HEK293 (cell line): ENCODE measurements around the gene RBMS3.
"Not testable (repeated sequence)": the region's sequence is repeated elsewhere in the genome, so short reads cannot be mapped to it uniquely, and the experiment has no call there.

Experiments
- CTCF ChIA-PET: fragments of 350-600 bp; formaldehyde crosslinking; extraction: SDS; loops from one replicate; lab custom pipeline; 2021; ENCODE audit warnings: antibody characterized with exemption; lab: Yijun Ruan, JAX
- POLR2A ChIA-PET: fragments of 300-600 bp; formaldehyde crosslinking; extraction: SDS; loops from one replicate; lab custom pipeline; 2020; ENCODE audit warnings: antibody characterized with exemption, inconsistent platforms; lab: Yijun Ruan, JAX
- H3K27ac ChIP-seq: fragments of 200-500 bp; sonication (Bioruptor generic); 2 replicates; pipeline ENCODE4 v1.5.1; 2014; ENCODE audit warnings: low read depth, low read length, control low read depth, inconsistent platforms; ENCODE audit errors: extremely low read depth
- H3K36me3 ChIP-seq, 2 experiments: fragments of 200-500 bp in 1 of 2; sonication (Bioruptor generic) in 1 of 2; 1 replicate in 1 of 2; 2 replicates in 1 of 2; pipeline ENCODE4 v1.5.1; 2014 to 2017; ENCODE audit warnings: inconsistent platforms in 2 of 2, low read length in 2 of 2; ENCODE audit not compliant: control insufficient read depth in 2 of 2, insufficient read depth in 1 of 2
- H3K4me1 ChIP-seq: fragments of 200-500 bp; sonication (Bioruptor generic); 2 replicates; pipeline ENCODE4 v1.5.1; 2014; ENCODE audit warnings: mild to moderate bottlenecking, low read length, inconsistent platforms; ENCODE audit not compliant: control insufficient read depth, insufficient read depth
- H3K4me3 ChIP-seq: 2 replicates; pipeline ENCODE4 v1.5.1; 2011; ENCODE audit warnings: low read depth, mild to moderate bottlenecking, control low read depth, low read length, moderate library complexity
- H3K9me3 ChIP-seq: fragments of 200-500 bp; sonication (Bioruptor generic); 2 replicates; pipeline ENCODE4 v1.5.1; 2014; ENCODE audit warnings: low read depth, low read length, inconsistent platforms; ENCODE audit not compliant: control insufficient read depth, insufficient read depth
- HOXD13 ChIP-seq: sonication (generic); formaldehyde crosslinking; IDR thresholded peaks from 2 replicates; pipeline ENCODE4 v1.8.0; 2022; ENCODE audit warnings: missing genetic modification reagents, borderline replicate concordance
- KLF1 ChIP-seq: fragments of 450-650 bp; formaldehyde crosslinking; IDR thresholded peaks from 2 replicates; pipeline ENCODE4 v1.5.1; 2016; ENCODE audit warnings: missing biosample characterization, missing genetic modification characterization
- OVOL3 ChIP-seq: fragments of 450-650 bp; formaldehyde crosslinking; IDR thresholded peaks from 2 replicates; pipeline ENCODE4 v1.5.1; 2016; ENCODE audit warnings: missing biosample characterization, missing genetic modification characterization
- TCF7L2 ChIP-seq: IDR thresholded peaks from 2 replicates; pipeline ENCODE4 v1.6.1; 2011; ENCODE audit warnings: low read depth, mild to moderate bottlenecking, inconsistent platforms, low read length, moderate library complexity, borderline replicate concordance
- ZBTB48 ChIP-seq: fragments of 450-650 bp; formaldehyde crosslinking; IDR thresholded peaks from 2 replicates; pipeline ENCODE4 v1.5.1; 2016; ENCODE audit warnings: missing biosample characterization, missing genetic modification characterization
- ZBTB8A ChIP-seq: fragments of 450-650 bp; formaldehyde crosslinking; IDR thresholded peaks from 2 replicates; pipeline ENCODE4 v1.5.1; 2016; ENCODE audit warnings: missing biosample characterization, missing genetic modification characterization
- ZNF114 ChIP-seq: fragments of 450-650 bp; formaldehyde crosslinking; IDR thresholded peaks from 2 replicates; pipeline ENCODE4 v1.5.0; 2017; ENCODE audit warnings: missing biosample characterization, missing genetic modification characterization
- ZNF138 ChIP-seq: fragments of 450-650 bp; formaldehyde crosslinking; IDR thresholded peaks from 2 replicates; pipeline ENCODE4 v1.5.1; 2016; ENCODE audit warnings: missing biosample characterization, missing genetic modification characterization, borderline replicate concordance
- ZNF266 ChIP-seq: fragments of 450-650 bp; formaldehyde crosslinking; IDR thresholded peaks from 2 replicates; pipeline ENCODE4 v1.5.1; 2016; ENCODE audit warnings: missing biosample characterization, missing genetic modification characterization, low read depth
- ZNF350 ChIP-seq: fragments of 450-650 bp; formaldehyde crosslinking; IDR thresholded peaks from 2 replicates; pipeline ENCODE4 v1.5.0; 2017; ENCODE audit warnings: missing biosample characterization, mild to moderate bottlenecking, missing genetic modification characterization
- ZNF404 ChIP-seq: fragments of 450-650 bp; formaldehyde crosslinking; IDR thresholded peaks from 2 replicates; pipeline ENCODE4 v1.5.1; 2017; ENCODE audit warnings: missing biosample characterization, missing genetic modification characterization
- ZNF423 ChIP-seq: fragments of 450-650 bp; formaldehyde crosslinking; IDR thresholded peaks from 2 replicates; pipeline ENCODE4 v1.5.1; 2016; ENCODE audit warnings: missing biosample characterization, missing genetic modification characterization
- ZNF514 ChIP-seq: fragments of 450-650 bp; formaldehyde crosslinking; IDR thresholded peaks from 2 replicates; pipeline ENCODE4 v1.5.1; 2016; ENCODE audit warnings: missing biosample characterization, missing genetic modification characterization
- ZNF521 ChIP-seq: fragments of 450-650 bp; formaldehyde crosslinking; IDR thresholded peaks from 2 replicates; pipeline ENCODE4 v1.5.1; 2017; ENCODE audit warnings: missing biosample characterization, mild to moderate bottlenecking, missing genetic modification characterization
- ZNF530 ChIP-seq: fragments of 450-650 bp; formaldehyde crosslinking; IDR thresholded peaks from 2 replicates; pipeline ENCODE4 v1.5.1; 2016; ENCODE audit warnings: low read depth, missing biosample characterization, missing genetic modification characterization
- ZNF544 ChIP-seq: fragments of 450-650 bp; formaldehyde crosslinking; IDR thresholded peaks from 2 replicates; pipeline ENCODE4 v1.5.0; 2017; ENCODE audit warnings: missing biosample characterization, missing genetic modification characterization
- ZNF571 ChIP-seq: fragments of 450-650 bp; formaldehyde crosslinking; IDR thresholded peaks from 2 replicates; pipeline ENCODE4 v1.5.0; 2017; ENCODE audit warnings: missing biosample characterization, missing genetic modification characterization
- ZNF596 ChIP-seq: fragments of 450-650 bp; IDR thresholded peaks from 2 replicates; pipeline ENCODE4 v1.5.0; 2018; ENCODE audit warnings: missing biosample characterization, mild to moderate bottlenecking, missing genetic modification characterization, moderate library complexity
- ZNF626 ChIP-seq: fragments of 450-650 bp; sonication (Bioruptor Pico); formaldehyde crosslinking; IDR thresholded peaks from 2 replicates; pipeline ENCODE4 v1.5.1; 2018; ENCODE audit warnings: missing biosample characterization, missing genetic modification characterization, inconsistent platforms
- ZNF660 ChIP-seq: fragments of 450-650 bp; IDR thresholded peaks from 2 replicates; pipeline ENCODE4 v1.5.1; 2018; ENCODE audit warnings: missing biosample characterization, mild to moderate bottlenecking, missing genetic modification characterization
- ZNF701 ChIP-seq: fragments of 450-650 bp; formaldehyde crosslinking; IDR thresholded peaks from 2 replicates; pipeline ENCODE4 v1.5.1; 2016; ENCODE audit warnings: missing biosample characterization, missing genetic modification characterization
- TF ChIP-seq, protein P1 (sequence below): fragments of 450-650 bp; formaldehyde crosslinking; IDR thresholded peaks from 2 replicates; pipeline ENCODE4 v1.5.1; 2016; ENCODE audit warnings: missing biosample characterization, missing genetic modification characterization
- TF ChIP-seq, protein P2 (sequence below): fragments of 450-650 bp; formaldehyde crosslinking; IDR thresholded peaks from 2 replicates; pipeline ENCODE4 v1.5.1; 2016; ENCODE audit warnings: missing biosample characterization, missing genetic modification characterization
- TF ChIP-seq, protein P3 (sequence below): fragments of 450-650 bp; formaldehyde crosslinking; IDR thresholded peaks from 2 replicates; pipeline ENCODE4 v1.5.1; 2017; ENCODE audit warnings: missing biosample characterization, missing genetic modification characterization
- TF ChIP-seq, protein P4 (sequence below): fragments of 450-650 bp; formaldehyde crosslinking; IDR thresholded peaks from 2 replicates; pipeline ENCODE4 v1.5.1; 2016; ENCODE audit warnings: missing biosample characterization, missing genetic modification characterization

RBMS3 gene

DNA sequence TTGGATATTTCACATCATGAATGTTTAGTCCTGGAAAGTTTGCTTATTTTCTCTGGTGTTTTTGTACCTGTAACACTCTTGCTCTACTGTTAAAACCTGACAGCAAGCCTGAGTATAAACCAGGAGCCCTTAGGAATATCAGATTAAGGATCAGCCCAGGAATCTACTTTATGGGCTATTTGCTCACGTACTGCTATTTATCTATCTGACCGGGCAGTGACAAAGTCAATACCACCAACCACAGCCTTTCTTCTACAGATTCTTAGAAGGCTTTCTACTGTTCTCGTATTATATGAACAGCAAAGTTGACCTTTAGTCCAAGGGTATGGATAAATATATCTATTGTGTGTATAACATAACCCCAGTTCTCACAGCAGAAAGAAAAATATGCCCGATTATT is 521.2 kb downstream of the RBMS3 start:
- no peaks in the 10 kb centered on the region for H3K36me3 ChIP-seq
- H3K4me3 ChIP-seq: no peak overlapping the region
- no peaks in the 10 kb centered on the region for H3K9me3 ChIP-seq
- no peaks in the 10 kb centered on the region for H3K4me1 ChIP-seq
- POLR2A ChIA-PET: no interaction called here
- CTCF ChIA-PET: no interaction called here
- no peak overlapping the region for H3K27ac ChIP-seq
- no peak for TF ChIP-seq ZNF266 (tag by site-specific recombination)
- no peak for TF ChIP-seq ZNF521 (tag by site-specific recombination)
- TF ChIP-seq, protein P1, sequence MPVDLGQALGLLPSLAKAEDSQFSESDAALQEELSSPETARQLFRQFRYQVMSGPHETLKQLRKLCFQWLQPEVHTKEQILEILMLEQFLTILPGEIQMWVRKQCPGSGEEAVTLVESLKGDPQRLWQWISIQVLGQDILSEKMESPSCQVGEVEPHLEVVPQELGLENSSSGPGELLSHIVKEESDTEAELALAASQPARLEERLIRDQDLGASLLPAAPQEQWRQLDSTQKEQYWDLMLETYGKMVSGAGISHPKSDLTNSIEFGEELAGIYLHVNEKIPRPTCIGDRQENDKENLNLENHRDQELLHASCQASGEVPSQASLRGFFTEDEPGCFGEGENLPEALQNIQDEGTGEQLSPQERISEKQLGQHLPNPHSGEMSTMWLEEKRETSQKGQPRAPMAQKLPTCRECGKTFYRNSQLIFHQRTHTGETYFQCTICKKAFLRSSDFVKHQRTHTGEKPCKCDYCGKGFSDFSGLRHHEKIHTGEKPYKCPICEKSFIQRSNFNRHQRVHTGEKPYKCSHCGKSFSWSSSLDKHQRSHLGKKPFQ: no peak
- no peak for TF ChIP-seq ZNF544 (tag by site-specific recombination)
- no peak for TF ChIP-seq ZNF571 (tag by site-specific recombination)
- no peak for TF ChIP-seq ZNF530 (tag by site-specific recombination)
- TF ChIP-seq ZNF514 (tag by site-specific recombination): no peak
- no peak for TF ChIP-seq ZNF350 (tag by site-specific recombination)
- TF ChIP-seq, protein P2, sequence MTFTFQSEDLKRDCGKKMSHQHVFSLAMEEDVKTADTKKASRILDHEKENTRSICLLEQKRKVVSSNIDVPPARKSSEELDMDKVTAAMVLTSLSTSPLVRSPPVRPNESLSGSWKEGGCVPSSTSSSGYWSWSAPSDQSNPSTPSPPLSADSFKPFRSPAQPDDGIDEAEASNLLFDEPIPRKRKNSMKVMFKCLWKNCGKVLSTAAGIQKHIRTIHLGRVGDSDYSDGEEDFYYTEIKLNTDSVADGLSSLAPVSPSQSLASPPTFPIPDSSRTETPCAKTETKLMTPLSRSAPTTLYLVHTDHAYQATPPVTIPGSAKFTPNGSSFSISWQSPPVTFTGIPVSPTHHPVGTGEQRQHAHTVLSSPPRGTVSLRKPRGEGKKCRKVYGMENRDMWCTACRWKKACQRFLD (tag by site-specific recombination): no peak
- no peak for TF ChIP-seq ZNF404 (tag by site-specific recombination)
- no peak for TF ChIP-seq ZNF596 (tag by site-specific recombination)
- TF ChIP-seq ZBTB8A (tag by site-specific recombination): no peak
- TF ChIP-seq ZNF701 (tag by site-specific recombination): no peak

DNA sequence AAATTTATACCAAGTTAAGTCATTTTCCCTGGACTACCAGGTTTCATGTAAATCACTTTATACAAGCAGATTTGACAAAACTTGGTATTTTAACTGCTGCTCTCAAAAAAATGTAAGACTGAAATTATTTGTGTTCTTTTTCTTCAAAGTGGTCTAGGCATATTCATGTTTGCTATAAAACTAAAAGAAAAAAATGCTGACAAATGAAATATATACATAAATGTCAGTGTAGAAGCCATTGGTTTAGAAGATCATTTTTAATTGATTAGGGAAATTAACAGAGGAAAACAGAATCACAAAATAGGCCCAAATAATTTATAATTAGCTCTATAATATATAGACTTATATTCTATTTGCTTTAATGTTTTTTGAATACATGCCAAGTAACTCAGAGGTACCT is 523.2 kb downstream of the RBMS3 start:
- Histone ChIP-seq H3K36me3 (no peaks in the 10 kb centered on the region), H3K27ac (no peak overlapping the region), H3K4me1 (no peaks in the 10 kb centered on the region), H3K4me3 (no peak overlapping the region), H3K9me3 (no peaks in the 10 kb centered on the region)
- TF ChIP-seq TCF7L2: no peak
- no peak for TF ChIP-seq ZNF138 (tag by site-specific recombination)
- no peak for TF ChIP-seq OVOL3
- no peak for TF ChIP-seq ZNF423 (tag by site-specific recombination)
- TF ChIP-seq, protein P3, sequence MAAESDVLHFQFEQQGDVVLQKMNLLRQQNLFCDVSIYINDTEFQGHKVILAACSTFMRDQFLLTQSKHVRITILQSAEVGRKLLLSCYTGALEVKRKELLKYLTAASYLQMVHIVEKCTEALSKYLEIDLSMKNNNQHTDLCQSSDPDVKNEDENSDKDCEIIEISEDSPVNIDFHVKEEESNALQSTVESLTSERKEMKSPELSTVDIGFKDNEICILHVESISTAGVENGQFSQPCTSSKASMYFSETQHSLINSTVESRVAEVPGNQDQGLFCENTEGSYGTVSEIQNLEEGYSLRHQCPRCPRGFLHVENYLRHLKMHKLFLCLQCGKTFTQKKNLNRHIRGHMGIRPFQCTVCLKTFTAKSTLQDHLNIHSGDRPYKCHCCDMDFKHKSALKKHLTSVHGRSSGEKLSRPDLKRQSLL (tag by site-specific recombination): no peak
- TF ChIP-seq ZBTB48 (tag by site-specific recombination): no peak
- TF ChIP-seq ZNF114 (tag by site-specific recombination): no peak
- no peak for TF ChIP-seq ZNF626
- TF ChIP-seq ZNF660 (tag by site-specific recombination): no peak
- ChIA-PET POLR2A (no interaction called here), CTCF (no interaction called here)

DNA sequence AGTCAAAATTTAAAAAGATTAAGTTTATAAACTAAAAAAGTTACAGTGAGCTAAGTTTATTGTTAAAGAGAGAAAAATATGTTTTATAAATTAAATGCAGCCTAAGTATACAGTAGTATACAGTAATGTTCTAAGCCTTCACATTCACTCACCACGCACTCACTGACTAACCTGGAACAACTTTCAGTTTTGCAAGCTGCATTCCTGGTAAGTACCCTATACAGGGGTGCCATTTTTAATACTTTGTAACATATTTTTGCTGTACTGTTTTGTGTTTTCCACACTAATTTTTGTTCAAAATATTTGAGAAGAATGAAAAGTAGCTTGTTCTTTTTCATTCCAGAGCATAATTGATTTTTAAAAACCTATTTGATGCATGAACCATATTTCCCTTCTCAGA is 524.9 kb downstream of the RBMS3 start:
- Histone ChIP-seq H3K36me3 (no peaks in the 10 kb centered on the region), H3K4me3 (no peak overlapping the region), H3K4me1 (no peaks in the 10 kb centered on the region), H3K27ac (no peak overlapping the region), H3K9me3 (no peaks in the 10 kb centered on the region)
- ChIA-PET CTCF (interaction anchor here (0.6 kb wide), 1 partner anchor 220 kb away, joined by 3 read pairs; no protein-coding TSS in a partner anchor), POLR2A (no interaction called here)
- TF ChIP-seq HOXD13: no peak
- TF ChIP-seq, protein P4, sequence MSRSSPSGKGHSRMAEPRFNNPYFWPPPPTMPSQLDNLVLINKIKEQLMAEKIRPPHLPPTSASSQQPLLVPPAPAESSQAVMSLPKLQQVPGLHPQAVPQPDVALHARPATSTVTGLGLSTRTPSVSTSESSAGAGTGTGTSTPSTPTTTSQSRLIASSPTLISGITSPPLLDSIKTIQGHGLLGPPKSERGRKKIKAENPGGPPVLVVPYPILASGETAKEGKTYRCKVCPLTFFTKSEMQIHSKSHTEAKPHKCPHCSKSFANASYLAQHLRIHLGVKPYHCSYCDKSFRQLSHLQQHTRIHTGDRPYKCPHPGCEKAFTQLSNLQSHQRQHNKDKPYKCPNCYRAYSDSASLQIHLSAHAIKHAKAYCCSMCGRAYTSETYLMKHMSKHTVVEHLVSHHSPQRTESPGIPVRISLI (tag by site-specific recombination): no peak
- no peak for TF ChIP-seq KLF1 (tag by site-specific recombination)

DNA sequence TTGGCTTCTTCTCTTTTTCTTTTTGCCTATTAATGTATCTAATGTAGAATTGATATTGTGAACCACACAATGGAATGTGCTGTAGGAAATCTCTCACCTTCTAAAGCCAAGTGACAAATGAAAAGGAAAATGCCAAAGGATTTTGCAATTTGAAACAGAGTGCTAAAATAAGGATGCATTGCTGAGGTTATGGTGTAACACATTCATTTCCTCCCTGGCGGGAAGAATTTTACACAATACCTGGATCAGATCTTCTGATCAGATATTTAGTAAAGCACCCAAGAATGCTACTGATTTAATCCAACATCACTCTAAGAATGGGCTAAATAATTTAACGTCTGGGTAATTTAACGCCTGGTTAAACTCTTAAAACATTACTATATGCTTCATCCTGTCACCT is 527.5 kb downstream of the RBMS3 start:
- H3K36me3 ChIP-seq, H3K27ac ChIP-seq, H3K9me3 ChIP-seq, H3K4me1 ChIP-seq, H3K4me3 ChIP-seq, CTCF ChIA-PET, POLR2A ChIA-PET: not testable (repeated sequence)
